KBM-7 (cell line): ENCODE measurements around the gene PLA2G12A.

Source experiments
- DNase-seq: peaks from one replicate; pipeline ENCODE4 v3.0.0-alpha.2; 2015
- in situ Hi-C: fragments of 300-500 bp; cut with MboI; formaldehyde crosslinking; loops from 2 replicates; pipeline ENCODE4 v1.14.3; 2020; ENCODE audit warnings: low sequenced_read_pairs, low pct_unique_long_range_greater_than_20kb, mixed read lengths

The PLA2G12A gene

GRCh38 chr4:109730619-109731545, 1.0 kb upstream of the PLA2G12A start:
- no peak for DNase-seq
- in situ Hi-C loops, result no loop called here

GRCh38 chr4:109729117-109729717, 653 bp downstream of the PLA2G12A start:
- in situ Hi-C loops, result no loop called here
- no peak for DNase-seq

GRCh38 chr4:109728385-109728784, 1.5 kb downstream of the PLA2G12A start:
- in situ Hi-C loops, result no loop called here
- no peak for DNase-seq

GRCh38 chr4:109723110-109723509, 6.8 kb downstream of the PLA2G12A start:
- in situ Hi-C loops, result no loop called here
- DNase-seq, result no peak

GRCh38 chr4:109722357-109722756, 7.5 kb downstream of the PLA2G12A start:
- in situ Hi-C loops, result no loop called here
- no peak for DNase-seq

- no peak for DNase-seq
- in situ Hi-C loops, result no loop called here
Observed at GRCh38 chr4:109721033-109721432, 8.8 kb downstream of the PLA2G12A start.

GRCh38 chr4:109719604-109720003, 10.3 kb downstream of the PLA2G12A start:
- DNase-seq, result no peak
- in situ Hi-C loops, result no loop called here

GRCh38 chr4:109718759-109719158, 11.1 kb downstream of the PLA2G12A start:
- in situ Hi-C loops, result no loop called here
- DNase-seq, result no peak

GRCh38 chr4:109713500-109713899, 16.4 kb downstream of the PLA2G12A start:
- DNase-seq, result no peak
- in situ Hi-C loops, result no loop called here

- DNase-seq, result no peak
- in situ Hi-C loops, result no loop called here
Observed at GRCh38 chr4:109708990-109709389, 20.9 kb downstream of the PLA2G12A start.

- in situ Hi-C loops, result no loop called here
- DNase-seq, result no peak
Observed at GRCh38 chr4:109708435-109708834, 21.4 kb downstream of the PLA2G12A start.

- in situ Hi-C loops, result no loop called here
- peak; percentile 38 for DNase-seq
Observed at GRCh38 chr4:109703664-109704361, 26.1 kb downstream of the PLA2G12A start.

- in situ Hi-C loops, result no loop called here
- peak; percentile 89 for DNase-seq
Observed at GRCh38 chr4:109702950-109703663, 26.8 kb downstream of the PLA2G12A start, which contains the start of gene CASP6. Gene CASP6, minus strand, starts transcription at chr4:109703445. Its CDS starts 50 bp downstream, at chr4:109703395.

GRCh38 chr4:109701566-109702410, 28.1 kb downstream of the PLA2G12A start:
- in situ Hi-C loops, result no loop called here
- peak; percentile 32 for DNase-seq

GRCh38 chr4:109699553-109700225, 30.2 kb downstream of the PLA2G12A start:
- in situ Hi-C loops, result loop anchor here (25.0 kb wide), 1 partner anchor 262 kb away; the partner anchor contains the start of gene SEC24B
- DNase-seq, result no peak

- DNase-seq, result no peak
- in situ Hi-C loops, result loop anchor here (25.0 kb wide), 1 partner anchor 261 kb away; the partner anchor contains the start of gene SEC24B
Observed at GRCh38 chr4:109698656-109699055, 31.2 kb downstream of the PLA2G12A start.

GRCh38 chr4:109691411-109691920, 38.4 kb downstream of the PLA2G12A start:
- in situ Hi-C loops, result loop anchor here (25.0 kb wide), 1 partner anchor 254 kb away; the partner anchor contains the start of gene SEC24B
- DNase-seq, result no peak
